Right lobe of liver (tissue), 4 donors: ENCODE data around the gene GLYATL1.

ENCODE experiments used
- CTCF ChIP-seq, 4 donors: fragments of 200-600 bp in 3 of 4; fragments of 450-650 bp in 1 of 4; IDR thresholded peaks; one replicate each; pipeline versions ENCODE4 v1.5.1 to v1.8.0; 2016 to 2022; ENCODE audit warnings: antibody characterized with exemption in 4 of 4, mild to moderate bottlenecking in 2 of 4
- POLR2A ChIP-seq: fragments of 450-650 bp; IDR thresholded peaks from one replicate; pipeline ENCODE4 v1.6.1; 2017; ENCODE audit warnings: antibody characterized with exemption, mild to moderate bottlenecking
- donor health status: DM: no; HTN: no; CAD: no.
- donor health status: DM: no; HTN: no; CAD: no.
- donor health status: DM: no; HTN: yes; CAD: no.

- TF ChIP-seq CTCF (IDR thresholded peaks at IDR 0.05) (no peak), POLR2A (peak; percentile 80)
Measured at GRCh38 chr11:58927393-58928106, 11.7 kb upstream of the GLYATL1 start.
